Esophagus muscularis mucosa (tissue), 4 donors: Measurements from ENCODE around the gene TMEM14C. TPM values are rescaled to one million over a fixed set of nuclear protein-coding genes. Genes with fewer than 3 reads are reported as not detected.

Source experiments
- DNase-seq: peaks from one replicate; pipeline ENCODE4 v3.0.0-alpha.2; 2017; ENCODE audit errors: extremely low spot score
- H3K27ac ChIP-seq, 4 donors: fragments of 200-600 bp; sonication (generic); replicated peaks in 1 of 4; 1 replicate in 3 of 4; 2 replicates in 1 of 4; pipeline ENCODE4 v1.5.1; 2016 to 2019; ENCODE audit warnings: mild to moderate bottlenecking in 1 of 4
- H3K27me3 ChIP-seq, 4 donors: fragments of 200-600 bp; sonication (generic); one replicate each; pipeline versions ENCODE4 v1.5.1 to v1.6.0; 2016 to 2019
- H3K36me3 ChIP-seq, 4 donors: fragments of 200-600 bp; sonication (generic); one replicate each; pipeline ENCODE4 v1.5.1; 2016 to 2019
- H3K4me1 ChIP-seq, 4 donors: fragments of 200-600 bp; sonication (generic); one replicate each; pipeline ENCODE4 v1.5.1; 2016 to 2019
- H3K4me3 ChIP-seq, 4 donors: fragments of 200-600 bp; sonication (generic); 1 replicate in 2 of 4; 2 replicates in 2 of 4; pipeline ENCODE4 v1.5.1; 2016 to 2019; ENCODE audit warnings: mild to moderate bottlenecking in 4 of 4, moderate library complexity in 1 of 4
- H3K9me3 ChIP-seq, 4 donors: fragments of 200-600 bp; sonication (generic); 1 replicate in 3 of 4; 2 replicates in 1 of 4; pipeline ENCODE4 v1.5.1; 2016 to 2019
- CTCF ChIP-seq, 3 experiments: fragments of 200-600 bp in 2 of 3; fragments of 450-650 bp in 1 of 3; sonication (generic) in 2 of 3; IDR thresholded peaks; one replicate each; pipeline ENCODE4 v1.5.1; 2017 to 2019; ENCODE audit warnings: antibody characterized with exemption in 3 of 3, mild to moderate bottlenecking in 2 of 3, moderate library complexity in 1 of 3
- EP300 ChIP-seq: sonication (generic); formaldehyde crosslinking; IDR thresholded peaks from one replicate; pipeline ENCODE4 v1.6.1; 2017; ENCODE audit warnings: antibody characterized with exemption
- POLR2A ChIP-seq: fragments of 450-650 bp; IDR thresholded peaks from one replicate; pipeline ENCODE4 v1.6.1; 2017; ENCODE audit warnings: antibody characterized with exemption, moderate library complexity, mild to moderate bottlenecking, low read depth
- POLR2AphosphoS5 ChIP-seq, 2 donors: sonication (generic); formaldehyde crosslinking; IDR thresholded peaks; one replicate each; pipeline ENCODE4 v1.6.1; 2017; ENCODE audit warnings: antibody characterized with exemption in 2 of 2
- WGBS: methylation state at CpG from one replicate; pipeline ENCODE4 v1.1.5; 2018; 5-methylcytosine and 5-hydroxymethylcytosine counted together
- intact Hi-C: fragments of 100-400 bp; cut with DNase I; formaldehyde crosslinking; loops from one replicate; pipeline ENCODE4 v1.15.1; 2023
- total RNA-seq, 4 donors: library from RNA; depleted of rRNA; stranded (reverse); fragments of >200 nt; gene quantifications; one replicate each; pipeline versions ENCODE4 v1.1.0 to v1.2.1, GENCODE V29; 2016

TMEM14C gene
- total RNA-seq, 4 donors from 2014 or later: 91.1 to 147 (median 140) TPM

GRCh38 chr6:10756085-10756484, 33.2 kb downstream of the TMEM14C start:
- DNase-seq: no peak
- WGBS: 100% methylated on average over 1 of the region's 1 CpG
- TF ChIP-seq CTCF (IDR thresholded peaks at IDR 0.05): no peak
- TF ChIP-seq POLR2A: no peak
- no peak for TF ChIP-seq EP300
- TF ChIP-seq POLR2AphosphoS5 (IDR thresholded peaks at IDR 0.05): no peak
- Histone ChIP-seq H3K36me3 (peaks cover 21 to 81% (median 63%) of the 10 kb centered on the region in 4 donors), H3K4me3 (no peak overlapping the region), H3K27ac (no peak overlapping the region), H3K9me3 (no peaks in the 10 kb centered on the region), H3K27me3 (no peaks in the 10 kb centered on the region), H3K4me1 (peaks cover 7 to 16% (median 10%) of the 10 kb centered on the region in 4 donors)
- intact Hi-C loops: no loop called here

GRCh38 chr6:10759312-10759839, 36.5 kb downstream of the TMEM14C start:
- DNase-seq: no peak
- Histone ChIP-seq H3K36me3 (peaks cover 11 to 50% (median 36%) of the 10 kb centered on the region in 4 donors), H3K27ac (peak overlapping the region in 1 of 4 donors; percentile 16), H3K9me3 (no peaks in the 10 kb centered on the region), H3K4me3 (no peak overlapping the region), H3K27me3 (no peaks in the 10 kb centered on the region), H3K4me1 (peaks cover 7 to 15% (median 9%) of the 10 kb centered on the region in 4 donors)
- 45% methylated on average over 3 of the region's 3 CpGs for WGBS
- TF ChIP-seq CTCF (IDR thresholded peaks at IDR 0.05): peak; percentile 25 to 44 (median 34)
- TF ChIP-seq POLR2AphosphoS5 (IDR thresholded peaks at IDR 0.05): no peak
- intact Hi-C loops: no loop called here

GRCh38 chr6:10759884-10760329, 37.0 kb downstream of the TMEM14C start:
- peaks cover 9 to 45% (median 31%) of the 10 kb centered on the region in 4 donors for H3K36me3 ChIP-seq
- H3K27ac ChIP-seq: peak overlapping the region in 2 of 4 donors; percentile 16 to 20
- intact Hi-C loops: no loop called here
- TF ChIP-seq CTCF (IDR thresholded peaks at IDR 0.05): no peak
- TF ChIP-seq EP300: no peak
- TF ChIP-seq POLR2AphosphoS5 (IDR thresholded peaks at IDR 0.05): no peak
- no peak for TF ChIP-seq POLR2A
- peaks cover 7 to 15% (median 9%) of the 10 kb centered on the region in 4 donors for H3K4me1 ChIP-seq
- H3K27me3 ChIP-seq: no peaks in the 10 kb centered on the region
- DNase-seq: no peak
- H3K4me3 ChIP-seq: no peak overlapping the region
- 52% methylated on average over 6 of the region's 6 CpGs for WGBS
- H3K9me3 ChIP-seq: no peaks in the 10 kb centered on the region

GRCh38 chr6:10763006-10763405, 40.1 kb downstream of the TMEM14C start:
- Histone ChIP-seq H3K9me3 (no peaks in the 10 kb centered on the region), H3K27ac (no peak overlapping the region), H3K27me3 (no peaks in the 10 kb centered on the region), H3K4me1 (peaks cover 7 to 15% (median 9%) of the 10 kb centered on the region in 4 donors), H3K4me3 (no peak overlapping the region), H3K36me3 (peaks cover 0 to 22% (median 10%) of the 10 kb centered on the region in 4 donors)
- WGBS: 78% methylated on average over 2 of the region's 2 CpGs
- intact Hi-C loops: no loop called here
- DNase-seq: no peak
- TF ChIP-seq EP300 (no peak), POLR2A (no peak), POLR2AphosphoS5 (IDR thresholded peaks at IDR 0.05) (no peak), CTCF (IDR thresholded peaks at IDR 0.05) (no peak)

- DNase-seq: no peak
- H3K9me3 ChIP-seq: no peaks in the 10 kb centered on the region
- intact Hi-C loops: no loop called here
- no peak overlapping the region for H3K27ac ChIP-seq
- H3K4me3 ChIP-seq: no peak overlapping the region
- H3K36me3 ChIP-seq: peaks cover 0 to 48% (median 25%) of the 10 kb centered on the region in 4 donors
- H3K27me3 ChIP-seq: no peaks in the 10 kb centered on the region
- no peak for TF ChIP-seq CTCF (IDR thresholded peaks at IDR 0.05)
- TF ChIP-seq POLR2A: no peak
- no peak for TF ChIP-seq POLR2AphosphoS5 (IDR thresholded peaks at IDR 0.05)
- no peak for TF ChIP-seq EP300
- no peaks in the 10 kb centered on the region for H3K4me1 ChIP-seq
- 87% methylated on average over 3 of the region's 3 CpGs for WGBS
Observed at GRCh38 chr6:10769419-10769818, 46.5 kb downstream of the TMEM14C start.
